HG03558 (cell line): ENCODE measurements around the gene HSPH1.
"Not testable (repeated sequence)": the region's sequence is repeated elsewhere in the genome, so short reads cannot be mapped to it uniquely, and the experiment has no call there.

ENCODE experiments used
- ATAC-seq: cut with Tn5 transposase; IDR thresholded peaks from one replicate; pipeline ENCODE4 v1.9.1; 2021; ENCODE audit warnings: moderate number of reproducible peaks; ENCODE audit not compliant: unreplicated experiment; ENCODE audit errors: extremely low read depth

The HSPH1 gene

GRCh38 chr13:31101472-31102170, 60.1 kb downstream of the HSPH1 start:
- ATAC-seq: no peak

GRCh38 chr13:31100721-31101120, 61.0 kb downstream of the HSPH1 start:
- ATAC-seq: no peak

DNA sequence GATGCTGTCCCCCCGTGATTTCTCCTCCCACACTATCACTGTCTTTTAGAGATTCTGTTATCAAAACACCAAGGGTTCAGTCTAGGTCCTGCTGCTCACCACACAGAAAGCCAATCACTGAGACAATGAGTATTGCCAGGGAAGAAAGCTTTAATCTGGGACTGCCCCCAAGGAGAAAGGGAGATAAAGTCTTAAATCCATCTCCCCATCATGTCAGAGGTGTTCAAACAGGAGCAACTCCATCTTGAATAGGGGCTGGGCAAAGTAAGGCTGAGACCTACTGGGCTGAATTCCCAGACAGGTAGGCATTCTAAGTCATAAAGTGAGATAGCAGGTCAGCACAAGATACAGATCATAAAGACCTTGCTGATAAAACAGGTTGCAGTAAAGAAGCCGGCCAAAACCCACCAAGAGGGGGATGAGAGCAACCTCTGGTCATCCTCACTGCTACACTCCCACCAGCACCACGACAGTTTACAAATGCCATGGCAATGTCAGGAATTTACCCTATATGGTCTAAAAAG, 63.7 kb downstream of the HSPH1 start:
- not testable (repeated sequence) for ATAC-seq

GRCh38 chr13:31096654-31097302, 64.9 kb downstream of the HSPH1 start:
- ATAC-seq: no peak

GRCh38 chr13:31094331-31095015, 67.2 kb downstream of the HSPH1 start:
- ATAC-seq: no peak

- ATAC-seq: no peak
These were observed 68.4 kb downstream of the HSPH1 start for GRCh38 chr13:31093145-31093885.

GRCh38 chr13:31092646-31093045, 69.1 kb downstream of the HSPH1 start:
- no peak for ATAC-seq

- no peak for ATAC-seq
These were observed 70.6 kb downstream of the HSPH1 start for GRCh38 chr13:31090961-31091624.

DNA sequence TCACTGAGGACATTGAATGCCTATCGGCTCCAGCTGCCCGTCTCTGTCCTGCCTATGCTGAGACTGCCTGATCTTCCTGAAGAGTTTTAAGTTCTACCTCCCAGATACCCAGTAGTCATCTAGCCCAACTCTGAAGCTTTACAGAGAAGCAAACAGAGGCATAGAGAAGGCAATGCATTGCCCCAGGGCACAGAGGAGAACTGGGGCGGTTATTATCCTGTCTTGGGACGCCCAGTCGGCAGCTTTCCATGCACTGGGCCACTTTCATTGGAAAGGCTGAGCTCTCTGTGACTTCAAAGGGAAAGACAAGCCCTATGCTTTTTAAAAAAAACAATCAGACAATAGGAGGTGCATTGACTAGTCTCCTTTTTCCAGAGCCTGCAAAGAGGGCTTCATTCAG, 71.6 kb downstream of the HSPH1 start:
- no peak for ATAC-seq

DNA sequence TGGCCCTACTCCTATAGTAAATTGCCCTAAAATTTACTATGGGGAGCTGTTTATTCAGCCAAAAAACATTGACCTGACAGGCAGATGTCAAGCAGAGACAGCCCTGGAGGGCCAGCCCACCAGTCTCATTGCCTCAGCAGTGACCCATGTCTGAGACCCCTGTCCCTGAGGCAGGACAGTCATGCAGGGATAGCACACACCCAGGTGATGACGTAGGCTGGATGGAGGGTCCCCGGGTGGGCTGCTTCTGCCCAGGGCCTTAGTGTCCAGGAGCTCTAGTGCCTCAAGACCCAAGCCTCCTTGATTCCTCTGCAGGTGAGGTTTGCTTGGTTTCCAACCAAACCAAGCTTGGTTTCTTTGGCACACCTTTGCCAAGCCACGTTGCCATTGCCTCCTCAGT, 72.1 kb downstream of the HSPH1 start:
- ATAC-seq: no peak

GRCh38 chr13:31088826-31089420, 72.8 kb downstream of the HSPH1 start:
- ATAC-seq: no peak
